Mesenchymal stem cell (in vitro differentiated cells and primary cell): Measurements from ENCODE around the gene ZNF839.
"Not testable (repeated sequence)": the region's sequence is repeated elsewhere in the genome, so short reads cannot be mapped to it uniquely, and the experiment has no call there.

Source experiments
- DNase-seq: peaks from one replicate; pipeline ENCODE4 v3.0.0-alpha.2; 2013
- H2AFZ ChIP-seq: one replicate; pipeline ENCODE4 v1.6.1; 2013; ENCODE audit warnings: low read depth, mild to moderate bottlenecking, control low read depth, inconsistent platforms, low read length, moderate library complexity
- H2AK5ac ChIP-seq: 2 replicates; pipeline ENCODE4 v1.6.1; 2013; ENCODE audit warnings: low read length, moderate library complexity, mild to moderate bottlenecking, inconsistent platforms; ENCODE audit not compliant: severe bottlenecking
- H2BK120ac ChIP-seq: one replicate; pipeline ENCODE4 v1.6.1; 2013; ENCODE audit warnings: low read depth, mild to moderate bottlenecking, inconsistent platforms, low read length, moderate library complexity
- H2BK12ac ChIP-seq, 2 experiments: one replicate each; pipeline ENCODE4 v1.6.1; 2013; ENCODE audit warnings: inconsistent platforms in 2 of 2, low read length in 2 of 2, mild to moderate bottlenecking in 2 of 2, moderate library complexity in 2 of 2, control low read depth in 1 of 2
- H2BK15ac ChIP-seq: one replicate; pipeline ENCODE4 v1.6.1; 2013; ENCODE audit warnings: mild to moderate bottlenecking, low read depth, inconsistent platforms; ENCODE audit not compliant: poor library complexity, severe bottlenecking
- H2BK5ac ChIP-seq: 2 replicates; pipeline ENCODE4 v1.6.1; 2013; ENCODE audit warnings: low read depth, mild to moderate bottlenecking, low read length, control low read depth, inconsistent platforms; ENCODE audit not compliant: poor library complexity, severe bottlenecking
- H3K14ac ChIP-seq, 2 experiments: one replicate each; pipeline ENCODE4 v1.6.1; 2013; ENCODE audit warnings: inconsistent platforms in 2 of 2, low read length in 2 of 2, control low read depth in 1 of 2, mild to moderate bottlenecking in 1 of 2, moderate library complexity in 1 of 2
- H3K18ac ChIP-seq, 2 experiments: one replicate each; pipeline ENCODE4 v1.6.1; 2013; ENCODE audit warnings: inconsistent platforms in 2 of 2, low read length in 2 of 2, control low read depth in 1 of 2, low read depth in 1 of 2, mild to moderate bottlenecking in 1 of 2
- H3K23ac ChIP-seq, 2 experiments: one replicate each; pipeline ENCODE4 v1.6.1; 2013; ENCODE audit warnings: inconsistent platforms in 2 of 2, low read length in 2 of 2, mild to moderate bottlenecking in 2 of 2, moderate library complexity in 2 of 2, control low read depth in 1 of 2
- H3K27ac ChIP-seq: 2 replicates; pipeline ENCODE4 v1.5.1; 2013; ENCODE audit warnings: mild to moderate bottlenecking, moderate library complexity, low read length, control low read depth, inconsistent platforms; ENCODE audit not compliant: poor library complexity, severe bottlenecking
- H3K27me3 ChIP-seq, 2 experiments: 2 replicates each; pipeline versions ENCODE4 v1.6.1 to v1.7.0; 2013; ENCODE audit warnings: low read length in 2 of 2, mild to moderate bottlenecking in 2 of 2, moderate library complexity in 2 of 2, control low read depth in 1 of 2, inconsistent platforms in 1 of 2; ENCODE audit not compliant: control insufficient read depth in 1 of 2, insufficient read depth in 1 of 2
- H3K36me3 ChIP-seq, 2 experiments: 2 replicates each; pipeline versions ENCODE4 v1.6.1 to v1.7.0; 2013; ENCODE audit warnings: low read length in 2 of 2, control low read depth in 1 of 2, inconsistent platforms in 1 of 2, low read depth in 1 of 2, mild to moderate bottlenecking in 1 of 2; ENCODE audit not compliant: insufficient read depth in 2 of 2, control insufficient read depth in 1 of 2
- H3K4ac ChIP-seq, 2 experiments: one replicate each; pipeline ENCODE4 v1.6.1; 2013; ENCODE audit warnings: inconsistent platforms in 2 of 2, low read length in 2 of 2, mild to moderate bottlenecking in 2 of 2, moderate library complexity in 2 of 2, control low read depth in 1 of 2, low read depth in 1 of 2
- H3K4me1 ChIP-seq: 2 replicates; pipeline ENCODE4 v1.6.1; 2013; ENCODE audit warnings: low read depth, low read length, control low read depth; ENCODE audit not compliant: control insufficient read depth, insufficient read depth
- H3K4me2 ChIP-seq: 2 replicates; pipeline ENCODE4 v1.6.1; 2013; ENCODE audit warnings: low read length, mild to moderate bottlenecking, inconsistent platforms; ENCODE audit not compliant: poor library complexity, severe bottlenecking
- H3K4me3 ChIP-seq, 2 experiments: 2 replicates each; pipeline versions ENCODE4 v1.5.1 to v1.7.0; 2013; ENCODE audit warnings: low read length in 2 of 2, mild to moderate bottlenecking in 2 of 2, control low read depth in 1 of 2, low read depth in 1 of 2; ENCODE audit not compliant: insufficient read depth in 1 of 2
- H3K79me1 ChIP-seq: replicated peaks from 2 replicates; pipeline ENCODE4 v1.6.1; 2013; ENCODE audit warnings: mild to moderate bottlenecking, control low read depth, low read length, inconsistent platforms; ENCODE audit not compliant: poor library complexity, severe bottlenecking
- H3K9ac ChIP-seq: 2 replicates; pipeline ENCODE4 v1.7.0; 2013; ENCODE audit warnings: mild to moderate bottlenecking, low read length, moderate library complexity
- H3K9me3 ChIP-seq: 2 replicates; pipeline ENCODE4 v1.7.0; 2013; ENCODE audit warnings: mild to moderate bottlenecking, low read length; ENCODE audit not compliant: control insufficient read depth
- H4K8ac ChIP-seq: one replicate; pipeline ENCODE4 v1.6.1; 2013; ENCODE audit warnings: inconsistent platforms, mild to moderate bottlenecking, low read length, moderate library complexity
- H4K91ac ChIP-seq: one replicate; pipeline ENCODE4 v1.6.1; 2013; ENCODE audit warnings: mild to moderate bottlenecking, low read length, inconsistent platforms
- WGBS: methylation state at CpG from one replicate; pipeline ENCODE4 v1.1.7; 2013; ENCODE audit warnings: mixed read lengths; 5-methylcytosine and 5-hydroxymethylcytosine counted together

ZNF839 gene

DNA sequence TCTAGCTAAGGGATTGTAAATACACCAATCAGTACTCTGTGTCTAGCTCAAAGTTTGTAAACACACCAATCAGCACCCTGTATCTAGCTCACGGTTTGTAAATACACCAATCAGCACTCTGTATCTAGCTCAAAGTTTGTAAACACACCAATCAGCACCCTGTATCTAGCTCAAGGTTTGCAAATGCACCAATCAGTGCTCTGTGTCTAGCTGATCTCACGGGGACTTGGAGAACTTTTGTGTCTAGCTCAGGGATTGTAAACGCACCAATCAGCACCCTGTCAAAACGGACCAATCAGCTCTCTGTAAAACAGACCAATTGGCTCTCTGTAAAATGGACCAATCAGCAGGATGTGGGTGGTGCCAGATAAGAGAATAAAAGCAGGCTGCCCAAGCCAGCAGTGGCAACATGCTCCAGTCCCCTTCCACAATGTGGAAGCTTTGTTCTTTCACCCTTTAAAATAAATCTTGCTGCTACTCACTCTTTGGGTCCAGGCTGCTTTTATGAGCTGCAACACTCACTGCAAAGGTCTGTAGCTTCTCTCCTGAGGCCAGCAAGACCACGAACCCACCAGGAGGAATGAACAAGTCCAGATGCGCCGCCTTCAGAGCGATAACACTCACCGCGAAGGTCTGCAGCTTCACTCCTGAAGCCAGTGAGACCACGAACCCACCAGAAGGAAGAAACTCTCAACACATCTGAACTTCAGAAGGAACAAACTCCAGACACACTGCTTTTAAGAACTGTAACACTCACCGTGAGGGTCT is 21.1 kb upstream of the ZNF839 start:
- not testable (repeated sequence) for H3K27me3 ChIP-seq, H3K4me2 ChIP-seq, H3K9me3 ChIP-seq, H3K4me1 ChIP-seq, H2BK12ac ChIP-seq, H2BK5ac ChIP-seq, H3K4ac ChIP-seq, H3K9ac ChIP-seq, H2BK120ac ChIP-seq, H4K91ac ChIP-seq, DNase-seq, H2BK15ac ChIP-seq, H3K23ac ChIP-seq, H2AFZ ChIP-seq, H4K8ac ChIP-seq, H3K4me3 ChIP-seq, H3K14ac ChIP-seq, H3K27ac ChIP-seq, H2AK5ac ChIP-seq, H3K18ac ChIP-seq
- 88% methylated on average over 12 of the region's 12 CpGs for WGBS
- Histone ChIP-seq H3K36me3 (peaks cover 0 to 13% of the 10 kb centered on the region in 2 experiments), H3K79me1 (peaks cover 23% of the 10 kb centered on the region)

DNA sequence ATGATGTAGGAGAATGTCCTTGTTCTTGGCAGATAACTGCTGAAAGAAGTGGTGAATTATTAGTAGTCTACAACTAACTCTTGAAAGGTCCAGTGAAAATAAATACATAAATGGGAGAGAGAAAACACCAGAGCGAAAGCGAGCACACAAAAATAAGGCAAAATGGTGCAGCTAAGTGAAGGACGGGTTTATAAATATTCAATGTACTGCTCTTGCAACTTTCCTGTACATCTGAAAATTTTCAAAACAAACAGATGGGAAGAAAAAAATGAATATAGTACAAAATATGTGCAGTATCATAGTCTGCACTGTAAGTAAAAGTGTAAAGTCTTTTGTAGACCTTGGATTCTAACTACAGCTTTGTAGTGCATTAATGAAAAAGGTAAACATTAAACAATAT is 15.9 kb upstream of the ZNF839 start:
- no peak overlapping the region for H2BK12ac ChIP-seq
- no peak overlapping the region for H3K14ac ChIP-seq
- no peak overlapping the region for H3K4ac ChIP-seq
- 100% methylated on average over 2 of the region's 3 CpGs for WGBS
- H3K27ac ChIP-seq, result no peak overlapping the region
- H3K4me3 ChIP-seq, result peak overlapping the region in 1 of 2 experiments; percentile 95
- H2AK5ac ChIP-seq, result no peak overlapping the region
- no peaks in the 10 kb centered on the region for H3K27me3 ChIP-seq
- no peak overlapping the region for H2BK15ac ChIP-seq
- peak overlapping the region; percentile 99 for H3K9ac ChIP-seq
- peaks cover 0 to 2% of the 10 kb centered on the region in 2 experiments for H3K36me3 ChIP-seq
- no peaks in the 10 kb centered on the region for H3K9me3 ChIP-seq
- H3K79me1 ChIP-seq, result peaks cover 10% of the 10 kb centered on the region
- no peak overlapping the region for H2BK5ac ChIP-seq
- H4K8ac ChIP-seq, result no peak overlapping the region
- no peak overlapping the region for H2AFZ ChIP-seq
- H2BK120ac ChIP-seq, result no peak overlapping the region
- no peak overlapping the region for H3K18ac ChIP-seq
- no peak overlapping the region for H4K91ac ChIP-seq
- no peak overlapping the region for H3K4me2 ChIP-seq
- H3K4me1 ChIP-seq, result peaks cover 4% of the 10 kb centered on the region
- no peak overlapping the region for H3K23ac ChIP-seq
- no peak for DNase-seq

DNA sequence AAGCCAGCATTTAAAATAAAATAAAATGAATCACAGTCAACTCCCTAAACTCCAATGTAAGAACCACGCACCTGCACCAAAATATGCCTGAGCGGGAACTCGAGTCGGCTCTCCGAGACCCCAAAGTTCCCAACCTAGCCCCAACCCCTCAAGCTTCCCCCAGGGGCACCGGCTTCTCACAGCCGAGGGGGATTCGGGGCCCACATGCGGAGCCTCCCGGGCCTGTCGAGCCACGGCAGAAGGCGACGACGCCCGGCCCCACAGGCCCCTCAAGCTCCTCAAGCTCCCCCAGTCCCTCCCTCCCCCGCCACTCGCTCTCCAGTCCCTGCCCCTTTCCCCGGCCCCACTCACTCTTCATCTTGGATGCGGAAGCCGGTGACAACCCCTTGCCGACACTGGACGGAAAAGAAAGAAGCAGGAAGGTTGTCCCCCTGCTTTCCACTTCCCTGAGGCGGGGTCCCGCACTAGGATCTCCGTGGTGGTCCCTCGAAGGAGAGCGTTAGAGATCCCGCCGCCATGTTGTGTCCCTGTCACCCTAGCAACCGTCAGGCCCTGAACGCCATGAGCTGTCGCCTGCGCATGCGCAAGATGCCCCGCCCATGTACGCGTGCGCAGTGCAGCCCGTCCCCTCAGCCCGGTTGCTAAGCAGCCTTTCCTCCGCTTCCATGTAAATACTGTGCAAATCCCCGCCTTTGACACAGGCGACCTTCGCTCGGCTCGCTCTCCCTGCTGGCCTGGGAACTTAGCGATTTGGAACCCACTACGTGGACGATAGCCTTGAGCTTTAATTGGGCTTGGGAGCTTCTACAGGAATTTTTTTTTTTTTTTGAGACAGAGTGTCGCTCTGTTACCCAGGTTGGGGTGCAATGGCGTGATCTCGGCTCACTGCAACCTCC is 14.7 kb upstream of the ZNF839 start, which contains the start of gene MOK:
Gene MOK, minus strand, starts transcription at position 554 of the 896 bp plus-strand sequence. Its CDS starts 196 bp downstream, at position 358.
- DNase-seq, result peak; percentile 98
- Histone ChIP-seq H4K91ac (no peak within 1 kb of the TSS), H3K4ac (no peak within 1 kb of the TSS), H3K4me1 (peaks cover 2% of the 10 kb centered on the region), H2BK12ac (no peak within 1 kb of the TSS), H3K9ac (peak within 1 kb of the TSS; percentile 99), H3K9me3 (no peaks in the 10 kb centered on the region), H4K8ac (no peak within 1 kb of the TSS), H2BK120ac (no peak within 1 kb of the TSS), H2AK5ac (no peak within 1 kb of the TSS), H3K18ac (no peak within 1 kb of the TSS), H3K4me3 (peak within 1 kb of the TSS; percentile 80 to 95), H2BK5ac (no peak within 1 kb of the TSS), H3K23ac (no peak within 1 kb of the TSS), H2BK15ac (no peak within 1 kb of the TSS), H3K36me3 (no peaks in the 10 kb centered on the region), H3K27ac (no peak within 1 kb of the TSS), H3K4me2 (peak within 1 kb of the TSS; percentile 69), H3K14ac (no peak within 1 kb of the TSS), H2AFZ (peak within 1 kb of the TSS; percentile 57), H3K79me1 (peaks cover 3% of the 10 kb centered on the region), H3K27me3 (no peaks in the 10 kb centered on the region)
- under 1% methylated on average over 43 of the region's 53 CpGs for WGBS
